ENCODE data around the gene SOCS4.
A peak's percentile ranks its signal among the peaks of the same experiment; 100 is the strongest.
"Not testable (repeated sequence)": the region's sequence is repeated elsewhere in the genome, so short reads cannot be mapped to it uniquely, and the experiment has no call there.

Gene SOCS4, protein sequence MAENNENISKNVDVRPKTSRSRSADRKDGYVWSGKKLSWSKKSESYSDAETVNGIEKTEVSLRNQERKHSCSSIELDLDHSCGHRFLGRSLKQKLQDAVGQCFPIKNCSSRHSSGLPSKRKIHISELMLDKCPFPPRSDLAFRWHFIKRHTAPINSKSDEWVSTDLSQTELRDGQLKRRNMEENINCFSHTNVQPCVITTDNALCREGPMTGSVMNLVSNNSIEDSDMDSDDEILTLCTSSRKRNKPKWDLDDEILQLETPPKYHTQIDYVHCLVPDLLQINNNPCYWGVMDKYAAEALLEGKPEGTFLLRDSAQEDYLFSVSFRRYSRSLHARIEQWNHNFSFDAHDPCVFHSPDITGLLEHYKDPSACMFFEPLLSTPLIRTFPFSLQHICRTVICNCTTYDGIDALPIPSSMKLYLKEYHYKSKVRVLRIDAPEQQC

DNA sequence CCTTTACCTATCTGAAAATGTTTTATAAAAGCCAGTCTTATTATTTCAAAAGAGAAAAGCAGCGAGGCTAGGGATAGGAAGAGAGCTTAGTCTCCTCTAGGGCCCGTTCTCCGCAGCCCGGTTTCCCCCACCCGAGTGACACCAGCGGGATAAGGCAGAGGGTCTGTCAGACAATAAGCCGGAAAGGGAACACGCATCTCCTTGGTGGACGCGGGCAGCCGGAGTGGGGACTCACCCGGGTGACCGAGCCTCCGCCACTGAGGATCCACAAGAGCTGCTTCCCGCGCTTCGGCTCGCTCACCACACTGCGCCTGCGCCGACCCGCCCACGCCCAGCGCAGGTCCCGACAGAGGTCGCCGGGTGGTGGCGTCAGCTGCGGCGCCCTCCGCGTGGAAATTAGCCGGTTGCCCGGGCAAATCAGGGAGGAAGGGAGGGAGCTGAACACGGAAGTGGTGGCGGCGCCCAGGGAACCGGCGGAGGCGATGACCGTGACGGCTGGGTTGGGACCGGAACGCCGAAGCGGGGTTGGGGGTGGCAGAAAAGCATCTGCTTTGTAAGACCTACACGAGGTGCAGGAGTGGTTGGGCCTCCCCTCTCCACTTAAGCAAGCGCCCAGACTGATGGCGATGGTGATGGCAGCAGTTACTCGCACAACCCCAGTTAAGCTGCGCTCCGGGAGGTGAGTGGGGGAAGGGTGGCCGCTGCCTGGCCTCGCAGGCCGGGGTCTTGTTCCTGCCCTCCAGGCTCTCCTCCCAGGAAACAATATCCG is at the start of gene SOCS4, which contains the start of gene WDHD1:
TSS of gene SOCS4 (plus strand) at position 444 of the 769 bp plus-strand sequence. CDS start 15,806 bp downstream, outside the sequence.
TSS of gene WDHD1 (minus strand) at position 307 of the 769 bp plus-strand sequence. CDS start 312 bp downstream, outside the sequence.
- peak; percentile 95 for DNase-seq

DNA sequence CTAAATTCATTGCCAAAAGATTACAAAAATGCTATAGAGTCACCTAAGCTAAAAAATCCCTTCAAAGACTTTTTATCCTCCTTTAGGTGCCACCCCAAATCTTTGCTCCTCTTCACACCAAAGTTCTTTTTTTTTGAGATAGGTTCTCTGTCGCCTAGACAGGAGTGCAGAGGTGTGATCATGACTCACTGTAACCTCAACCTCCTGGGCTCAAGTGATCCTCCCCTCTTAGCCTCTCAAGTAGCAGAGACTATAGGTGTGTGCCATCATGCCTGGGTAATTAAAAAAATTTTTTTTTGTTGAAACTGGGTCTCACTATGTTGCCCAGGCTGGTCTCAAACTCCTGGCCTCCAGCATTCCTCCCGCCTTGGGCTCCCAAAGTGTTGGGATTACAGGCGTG is 48.0 kb upstream of the SOCS4 start:
- no peak for DNase-seq

DNA sequence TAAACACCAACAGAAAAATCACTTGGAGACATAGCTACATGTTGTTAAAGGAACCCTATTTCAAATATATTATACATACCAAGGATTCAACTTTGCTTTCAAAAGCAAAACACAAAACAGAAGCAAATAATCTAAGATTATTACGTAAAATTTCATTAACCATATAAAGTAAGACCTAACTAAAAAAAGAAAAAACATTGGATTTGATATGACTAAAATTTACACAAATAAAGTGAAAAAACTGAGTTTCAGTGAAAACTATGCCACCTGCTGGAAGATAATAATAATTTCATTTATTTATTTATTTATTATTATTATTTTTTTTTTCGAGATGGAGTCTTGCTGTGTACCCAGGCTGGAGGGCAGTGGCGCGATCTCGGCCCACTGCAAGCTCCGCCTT is 45.3 kb upstream of the SOCS4 start:
- no peak for DNase-seq

DNA sequence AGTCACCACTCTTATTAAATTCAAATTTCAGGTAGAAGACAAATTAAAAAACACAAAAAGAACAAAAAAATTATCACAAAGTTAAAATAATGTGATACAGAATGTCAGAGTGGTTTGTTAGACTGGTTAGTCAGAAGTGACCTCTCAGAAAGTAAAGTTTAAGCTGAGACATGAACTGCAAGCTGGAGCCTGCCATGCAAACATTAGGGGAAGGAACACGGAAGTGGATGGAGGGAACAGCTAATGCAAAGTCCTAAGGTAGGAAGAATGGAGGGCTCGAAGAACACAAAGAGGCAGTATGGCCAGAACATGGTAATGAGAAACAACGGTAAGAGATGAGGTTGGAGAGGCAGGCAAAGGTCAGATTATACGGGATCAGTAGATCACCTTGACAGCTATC is 41.9 kb upstream of the SOCS4 start:
- DNase-seq: no peak

DNA sequence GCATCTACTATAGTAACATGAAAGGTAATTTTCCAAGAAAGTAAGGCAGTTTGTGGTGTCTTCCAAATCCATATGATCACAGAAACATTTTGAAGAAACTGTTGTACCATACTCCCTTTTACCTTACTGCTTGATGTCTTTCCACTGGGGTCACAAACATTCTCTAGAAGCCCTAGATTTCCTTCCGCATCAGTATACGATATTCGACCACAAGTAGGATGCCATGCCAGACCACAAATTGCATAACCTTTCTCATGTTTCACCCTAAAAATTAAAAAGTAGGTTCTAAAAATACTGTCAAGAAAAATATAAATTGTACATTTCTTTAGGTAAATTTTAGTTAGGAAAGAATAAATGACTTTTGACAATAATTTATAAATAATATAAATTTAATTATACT is 26.7 kb upstream of the SOCS4 start:
- DNase-seq: peak; percentile 84

DNA sequence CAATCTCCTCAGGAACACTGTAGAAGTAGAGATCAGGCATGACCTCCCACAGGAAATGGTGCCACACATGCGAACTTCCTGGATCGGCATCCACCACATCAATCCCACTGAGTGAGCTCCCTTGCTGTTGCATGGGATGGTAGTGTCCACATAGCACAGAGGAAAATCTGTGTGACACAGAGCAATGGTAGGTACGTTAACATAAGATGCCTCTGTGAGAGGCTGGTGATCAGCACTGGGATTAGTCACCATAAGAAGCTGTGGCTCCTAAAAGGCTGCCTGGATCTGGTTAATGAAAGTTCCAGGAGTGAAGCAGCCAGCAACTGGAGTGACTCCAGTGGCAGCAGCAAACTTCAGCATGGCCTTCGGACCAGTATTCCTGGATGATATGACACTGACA is 22.0 kb upstream of the SOCS4 start:
- no peak for DNase-seq

DNA sequence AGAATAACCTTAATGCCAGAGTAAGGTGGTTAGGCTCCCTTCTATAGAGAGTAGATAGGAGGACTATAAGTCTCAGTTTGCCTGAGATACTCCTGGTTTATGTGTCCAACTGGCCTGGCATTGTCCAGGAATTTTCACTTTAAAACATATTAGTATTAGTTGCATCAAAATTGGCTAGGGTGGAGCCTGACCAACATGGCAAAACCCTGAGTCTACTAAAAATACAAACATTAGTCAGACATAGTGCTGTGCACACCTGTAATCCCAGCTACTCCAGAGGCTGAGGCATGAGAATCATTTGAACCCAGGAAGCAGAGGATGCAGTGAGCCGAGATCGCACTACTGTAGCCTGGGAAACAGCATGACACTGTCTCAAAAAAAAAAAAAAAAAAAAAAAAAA is 12.0 kb upstream of the SOCS4 start:
- DNase-seq: no peak

DNA sequence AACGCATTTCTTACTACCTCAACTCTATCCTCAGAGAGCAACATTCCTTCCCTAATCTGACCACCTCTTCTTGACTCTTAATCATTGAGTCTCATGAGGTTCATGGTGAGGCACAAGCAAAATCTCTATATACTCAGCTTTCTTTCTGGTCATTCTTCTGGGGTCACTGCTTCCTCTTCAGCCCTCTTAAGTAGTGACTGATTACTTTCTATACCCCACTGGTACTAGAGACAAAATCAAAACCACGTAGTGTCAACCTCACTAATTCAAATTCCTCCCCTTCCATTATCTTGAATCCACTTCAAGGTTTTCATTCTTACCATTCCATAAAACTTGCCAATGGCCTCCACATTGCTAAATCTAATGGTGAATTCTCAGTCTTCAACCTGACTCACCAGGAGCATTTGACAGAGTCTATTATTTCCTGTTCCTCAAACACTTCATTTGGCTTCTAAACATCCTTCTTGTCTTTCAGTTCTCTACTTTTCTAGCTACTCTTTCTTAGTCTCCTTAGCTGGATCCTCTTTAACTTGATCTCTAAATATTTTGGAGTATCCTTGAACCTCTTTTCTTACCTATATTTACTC is 7.0 kb upstream of the SOCS4 start:
- peak; percentile 71 for DNase-seq

DNA sequence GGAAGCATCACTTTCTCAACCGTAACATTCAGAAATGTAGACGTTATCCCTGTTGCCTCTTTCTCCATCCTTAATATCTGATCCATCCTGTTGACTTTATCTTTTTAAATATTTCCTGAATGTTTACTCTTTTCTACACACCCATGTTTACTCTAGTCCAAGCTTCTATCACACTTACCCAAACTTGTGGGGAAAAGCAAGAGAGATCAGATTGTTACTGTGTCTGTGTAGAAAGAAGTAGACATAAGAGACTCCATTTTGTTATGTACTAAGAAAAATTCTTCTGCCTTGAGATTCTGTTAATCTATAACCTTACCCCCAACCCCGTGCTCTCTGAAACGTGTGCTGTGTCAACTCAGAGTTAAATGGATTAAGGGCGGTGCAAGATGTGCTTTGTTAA is 2.7 kb upstream of the SOCS4 start:
- DNase-seq: not testable (repeated sequence)

DNA sequence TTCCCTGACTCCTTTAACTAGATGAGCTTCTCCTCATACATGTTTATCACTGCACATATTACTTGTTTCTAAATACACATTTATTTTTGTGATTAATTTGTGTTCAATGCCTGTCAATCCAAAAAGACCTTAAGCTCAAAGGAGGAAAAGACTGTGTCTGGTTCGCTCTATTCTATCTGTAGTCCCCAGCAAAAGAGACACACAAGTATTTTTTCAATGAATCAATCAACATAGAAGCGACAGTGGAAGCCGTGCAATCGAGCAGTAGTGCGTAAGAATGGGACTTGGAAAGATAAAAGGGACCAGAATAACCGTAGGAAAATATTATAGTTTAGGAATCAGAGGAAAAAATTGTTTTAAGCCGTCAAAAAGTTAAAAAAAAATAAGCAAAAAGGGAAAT is 1.1 kb upstream of the SOCS4 start:
- DNase-seq: no peak

DNA sequence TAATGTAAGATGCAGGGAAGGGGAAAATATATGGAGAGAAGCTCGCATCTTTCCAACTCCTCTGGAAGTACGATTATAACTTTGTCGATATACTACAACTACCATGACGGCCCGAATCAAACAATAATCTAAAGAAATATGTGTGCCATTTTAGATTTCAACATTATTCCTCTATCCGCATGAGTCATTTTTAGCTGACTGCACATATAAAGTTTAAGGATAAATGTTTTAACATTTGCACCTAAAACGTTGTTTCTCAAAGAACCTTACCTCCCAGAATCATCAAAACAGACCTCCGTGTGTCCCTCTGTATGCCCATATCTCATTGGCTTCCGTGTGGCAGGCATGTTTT is 619 bp upstream of the SOCS4 start:
- DNase-seq: no peak

DNA sequence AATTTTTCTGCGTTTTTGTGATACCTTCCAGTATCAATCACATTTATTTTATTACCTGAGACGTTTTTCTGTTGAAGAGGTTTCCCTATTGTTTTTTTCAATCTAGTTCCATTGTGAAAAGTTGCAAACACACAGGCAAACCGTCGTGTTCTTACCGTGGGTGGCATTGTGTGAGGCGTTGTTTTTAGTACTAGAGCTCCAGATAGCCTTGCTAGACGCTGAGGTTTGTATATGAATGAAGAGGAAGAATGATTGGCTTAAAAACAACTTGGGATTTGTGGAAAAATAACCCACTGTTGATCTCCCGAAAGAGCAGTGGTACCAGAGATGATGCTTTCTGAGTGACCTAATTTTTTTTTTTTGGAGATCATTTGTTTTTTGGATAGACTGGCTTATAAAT is 1.0 kb downstream of the SOCS4 start:
- no peak for DNase-seq

DNA sequence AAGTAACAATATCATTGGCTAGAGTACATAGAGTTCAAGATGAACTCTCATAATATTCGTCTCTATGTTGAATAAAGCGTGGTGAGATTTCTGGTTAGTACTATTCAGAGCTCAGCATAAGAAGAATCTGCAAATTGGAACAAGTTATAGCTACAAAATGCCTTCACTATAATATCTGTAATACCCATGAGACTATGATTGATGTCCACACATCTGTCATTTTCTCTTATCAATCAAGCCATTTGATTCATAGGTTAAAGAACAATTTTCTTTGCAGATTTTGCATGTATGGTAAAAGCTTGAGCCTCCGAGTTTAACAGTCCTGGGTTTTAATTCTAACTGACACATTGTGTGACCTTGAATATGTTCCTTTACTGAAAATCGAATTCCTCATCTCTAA is 1.4 kb downstream of the SOCS4 start:
- no peak for DNase-seq

DNA sequence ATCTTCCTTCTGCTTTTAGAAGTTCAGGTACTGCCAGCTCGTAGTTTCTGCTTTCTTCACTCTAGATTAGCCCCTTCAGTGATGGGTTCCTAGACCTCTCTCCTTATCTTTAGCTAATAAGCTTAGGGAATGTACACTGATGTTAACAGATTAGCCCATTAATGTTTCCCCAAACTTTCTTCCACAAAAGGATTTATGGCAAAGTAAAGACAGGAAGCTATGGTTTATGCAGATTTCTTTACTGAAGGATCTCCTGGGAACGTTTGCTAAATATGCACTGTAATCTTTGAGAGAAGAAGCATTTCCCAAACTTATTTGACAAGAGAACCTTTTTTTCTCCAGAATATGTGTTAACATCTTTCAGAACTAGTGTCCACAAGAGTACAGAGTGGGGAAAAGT is 4.2 kb downstream of the SOCS4 start:
- no peak for DNase-seq

DNA sequence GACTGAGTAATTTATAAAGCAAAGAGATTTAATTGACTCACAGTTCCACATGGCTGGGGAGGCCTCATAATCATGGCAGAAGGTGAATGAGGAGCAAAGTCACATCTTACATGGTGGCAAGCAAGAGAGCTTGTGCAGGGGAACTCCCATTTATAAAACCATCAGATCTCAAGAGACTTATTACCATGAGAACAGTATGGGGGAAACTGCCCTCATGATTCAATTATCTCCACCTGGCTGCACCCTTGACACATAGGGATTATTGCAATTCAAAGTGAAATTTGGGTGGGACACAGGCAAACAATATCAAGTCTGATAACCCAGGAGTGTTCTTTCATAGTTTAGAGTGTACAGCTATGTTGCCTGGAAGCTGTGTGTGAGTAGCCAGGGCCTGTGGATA is 11.0 kb downstream of the SOCS4 start:
- DNase-seq: not testable (repeated sequence)

DNA sequence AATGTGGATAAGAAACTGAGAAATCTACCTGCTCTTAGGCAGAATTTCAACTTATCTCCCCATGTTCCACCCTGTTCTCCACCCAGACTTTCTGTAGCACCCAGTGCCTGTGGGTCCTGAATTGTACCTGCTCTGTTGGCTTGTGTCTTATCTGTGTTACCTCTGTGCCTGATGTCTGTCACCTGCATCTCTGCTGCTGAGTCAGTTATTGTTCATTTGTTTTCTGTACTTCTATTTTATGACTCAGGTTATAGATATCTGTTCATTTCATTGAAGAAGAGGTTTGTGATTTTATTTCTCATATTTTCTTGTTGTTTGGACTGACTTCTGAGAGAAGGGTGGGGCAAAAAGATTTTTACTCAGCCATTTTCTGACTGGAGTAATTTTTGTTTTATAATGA is 11.7 kb downstream of the SOCS4 start:
- no peak for DNase-seq

DNA sequence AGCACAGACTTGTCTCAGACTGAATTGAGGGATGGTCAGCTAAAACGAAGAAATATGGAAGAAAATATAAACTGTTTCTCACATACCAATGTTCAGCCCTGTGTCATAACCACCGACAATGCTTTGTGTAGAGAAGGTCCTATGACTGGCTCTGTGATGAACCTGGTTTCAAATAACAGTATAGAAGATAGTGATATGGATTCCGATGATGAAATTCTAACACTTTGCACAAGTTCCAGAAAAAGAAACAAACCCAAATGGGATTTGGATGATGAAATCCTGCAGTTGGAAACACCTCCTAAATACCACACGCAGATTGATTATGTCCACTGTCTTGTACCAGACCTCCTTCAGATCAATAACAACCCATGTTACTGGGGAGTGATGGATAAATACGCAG is 16.5 kb downstream of the SOCS4 start:
- DNase-seq: no peak

DNA sequence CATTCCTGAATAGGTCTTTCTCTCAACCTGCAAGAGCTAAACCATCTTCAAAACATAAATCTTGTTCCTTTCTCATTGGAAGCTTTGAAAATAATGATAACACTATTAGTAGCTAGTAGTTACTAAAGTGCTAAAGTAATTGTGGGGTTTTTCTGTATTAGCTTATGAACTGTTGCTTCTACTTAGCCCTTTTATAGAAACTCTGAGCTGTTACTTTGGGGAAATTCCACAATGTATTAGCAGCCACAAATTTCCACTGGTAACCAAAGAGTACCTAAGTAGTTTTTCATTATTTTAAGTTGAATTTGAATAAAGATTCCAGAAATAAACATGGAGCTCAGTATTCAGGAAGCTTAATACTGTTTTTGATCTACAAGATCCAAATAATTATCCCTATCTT is 18.1 kb downstream of the SOCS4 start:
- DNase-seq: no peak

DNA sequence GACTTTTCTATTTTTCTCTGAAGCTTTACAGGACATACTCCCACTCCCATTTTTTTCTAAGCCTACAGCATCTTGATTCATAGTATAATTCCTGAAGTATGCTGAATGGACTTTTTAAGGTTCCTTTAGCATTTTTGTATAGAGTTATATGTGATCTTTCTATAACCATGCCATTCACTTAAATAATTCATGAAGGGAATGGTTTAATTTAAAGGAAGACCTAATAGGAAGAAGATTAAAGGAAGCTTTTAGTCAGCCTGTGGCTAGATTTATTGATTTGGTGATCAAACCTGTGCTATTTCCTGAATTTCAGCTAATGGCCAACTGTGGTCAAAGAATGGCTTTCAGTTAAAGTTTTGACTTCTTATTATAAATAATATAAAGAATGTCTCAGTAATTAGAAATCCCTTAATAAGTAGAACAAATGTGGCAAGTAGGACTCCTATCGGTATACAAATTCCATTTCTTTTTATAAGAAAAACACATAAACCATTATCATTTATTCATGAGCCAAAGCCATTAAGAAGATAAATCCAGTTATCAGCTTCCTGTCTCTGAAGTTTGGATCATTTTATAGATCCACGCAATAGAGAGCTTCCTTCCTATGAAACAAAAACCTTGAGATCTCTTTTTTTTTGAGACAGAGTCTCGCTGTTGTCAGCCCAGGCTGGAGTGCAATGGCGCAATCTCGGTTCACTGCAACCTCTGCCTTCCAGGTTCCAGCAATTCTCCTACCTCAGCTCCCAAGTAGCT is 20.4 kb downstream of the SOCS4 start:
- no peak for DNase-seq

DNA sequence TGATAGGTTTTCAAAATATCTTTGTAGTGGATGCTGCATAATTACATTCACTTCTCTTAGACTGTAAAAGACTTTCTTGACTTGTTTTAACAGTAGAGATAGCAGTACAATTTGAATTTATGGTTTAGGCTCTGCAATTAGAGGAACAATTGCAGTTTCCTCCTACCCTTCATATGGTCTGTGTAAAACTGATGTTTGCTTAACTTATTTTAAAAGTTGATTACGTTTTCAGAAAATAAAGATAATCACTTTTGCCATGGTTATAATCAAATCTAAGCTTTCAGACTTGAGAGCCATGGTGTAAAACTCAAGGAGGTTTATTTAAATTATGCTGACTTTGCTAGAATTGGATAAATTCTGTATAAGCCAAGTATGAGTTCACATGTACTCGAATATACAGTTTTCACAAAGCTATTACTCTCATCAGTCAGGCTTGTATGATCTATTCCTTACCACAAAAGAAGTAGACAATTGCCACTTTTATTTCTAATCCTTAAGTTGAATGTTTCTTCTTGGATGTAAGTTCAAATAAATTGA is 21.9 kb downstream of the SOCS4 start:
- DNase-seq: no peak

DNA sequence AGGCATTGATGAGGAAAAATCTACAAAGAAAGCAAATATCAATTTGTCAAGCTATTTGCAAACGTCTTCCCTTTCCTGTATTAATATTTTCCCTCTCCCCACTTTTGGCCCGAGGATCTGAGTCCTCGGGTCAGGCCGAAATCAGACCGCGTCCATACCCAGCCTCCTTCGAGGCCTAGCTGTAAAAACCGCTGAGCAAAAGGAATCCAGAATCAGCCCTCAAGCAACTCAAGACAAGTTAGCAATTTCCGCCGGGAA is 24.1 kb downstream of the SOCS4 start:
- DNase-seq: no peak

DNA sequence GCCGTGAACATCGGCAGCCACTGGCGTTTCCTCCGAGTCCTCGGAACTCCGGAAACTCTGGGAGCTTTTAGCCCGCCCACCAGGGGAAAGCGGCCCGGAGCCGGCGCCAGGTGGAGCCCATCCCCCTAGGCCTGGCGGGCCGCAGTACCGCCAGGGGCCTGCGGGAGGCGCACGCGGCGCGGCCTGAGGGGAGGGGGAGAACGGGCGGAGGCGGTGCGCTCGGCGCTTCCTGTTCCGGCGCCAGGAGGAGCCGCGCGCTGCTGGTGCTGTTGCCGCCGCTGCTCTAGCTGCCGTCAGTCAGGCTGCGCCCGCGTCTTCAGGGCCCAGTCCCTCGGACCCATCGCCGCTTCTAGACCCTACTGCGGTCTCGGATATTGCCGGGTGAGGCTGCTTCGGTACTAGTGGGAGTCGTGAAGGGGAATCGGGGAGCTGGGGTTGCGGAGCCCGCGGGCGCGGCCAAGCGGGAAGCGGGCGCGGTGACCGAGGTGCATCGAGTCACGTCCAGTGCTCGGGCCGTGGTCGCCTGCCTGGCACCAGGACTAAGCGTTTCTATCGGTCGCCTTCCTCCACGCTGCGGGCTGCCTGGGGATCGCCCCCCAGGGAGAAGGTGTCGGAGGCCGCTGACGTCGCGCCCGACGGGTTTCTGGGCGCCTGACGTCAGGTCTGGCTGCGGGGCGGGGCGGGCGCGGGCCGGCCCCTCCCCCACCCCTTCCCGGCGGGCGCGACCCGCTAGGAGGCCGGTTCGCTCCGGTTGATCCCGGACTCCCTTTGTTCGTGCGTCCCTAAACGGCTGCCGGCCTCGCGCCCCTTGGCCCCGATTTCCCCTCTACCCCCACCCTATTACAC is 24.6 kb downstream of the SOCS4 start, which contains the start of gene MAPK1IP1L:
TSS of gene MAPK1IP1L (plus strand) at position 225 of the 846 bp plus-strand sequence. CDS start 10,037 bp downstream, outside the sequence.
- peak; percentile 79 for DNase-seq

Data from MV-4-11 (cell line).